NCI-H82 treated with DMSO at 0.1 percent for 48 hours (cell line): ENCODE results near the gene CBLN4.

Experiments used
- DNase-seq: peaks from one replicate; lab custom pipeline; 2025; ENCODE audit not compliant: unreplicated experiment; lab: John Stamatoyannopoulos, UW

CBLN4 gene

GRCh38 chr20:56005389-56005715 lies at the start of gene CBLN4:
CBLN4 (minus strand) TSS chr20:56005519; CDS start chr20:56004171, 1,348 bp downstream.
- no peak for DNase-seq

- no peak for DNase-seq
These were observed 37.9 kb upstream of the CBLN4 start for GRCh38 chr20:56043227-56043626.

DNA sequence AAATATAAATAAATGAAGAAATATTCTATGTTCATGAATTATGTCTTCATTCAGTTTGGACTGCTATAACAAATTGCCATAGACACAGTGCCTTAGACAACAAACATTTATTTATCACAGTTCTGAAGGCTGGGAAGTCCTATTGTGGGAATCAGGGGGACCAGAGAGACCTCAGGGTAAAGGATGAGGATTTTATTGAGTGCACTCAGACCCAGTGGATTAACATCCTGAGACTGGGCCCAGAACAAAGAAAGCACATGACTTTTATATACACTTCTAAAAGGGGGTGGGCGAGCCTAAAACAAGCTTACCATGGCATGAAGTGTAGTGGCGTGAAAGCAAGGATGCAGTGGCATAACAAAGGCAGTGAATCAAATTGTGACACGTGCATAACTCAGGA lies 26.9 kb upstream of the CBLN4 start:
- no peak for DNase-seq

GRCh38 chr20:56018716-56019115 lies 13.4 kb upstream of the CBLN4 start:
- DNase-seq, result no peak

GRCh38 chr20:56018194-56018593 lies 12.9 kb upstream of the CBLN4 start:
- no peak for DNase-seq

- DNase-seq, result no peak
These were observed 12.2 kb upstream of the CBLN4 start for GRCh38 chr20:56017560-56017959.

- no peak for DNase-seq
These were observed 9.7 kb upstream of the CBLN4 start for GRCh38 chr20:56014998-56015397.

DNA sequence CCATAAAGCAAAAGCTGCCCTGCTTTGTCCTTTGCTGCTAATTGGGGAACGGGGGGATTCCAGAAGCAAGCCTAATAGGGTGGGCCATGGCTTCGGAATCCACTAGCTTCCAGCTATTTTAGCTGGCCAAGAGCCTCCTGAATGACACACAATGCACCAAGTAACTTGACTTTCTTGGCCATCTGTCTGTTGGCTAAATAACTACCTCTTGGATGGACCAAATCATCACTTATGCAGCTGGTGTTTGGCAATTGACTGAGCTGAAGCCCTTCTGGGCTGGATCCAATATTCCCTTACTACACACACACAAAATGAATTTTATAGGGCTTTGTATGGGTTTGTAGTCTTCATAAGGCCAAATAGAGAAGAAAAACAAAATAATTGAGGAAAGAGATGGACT lies 8.8 kb upstream of the CBLN4 start:
- no peak for DNase-seq

DNA sequence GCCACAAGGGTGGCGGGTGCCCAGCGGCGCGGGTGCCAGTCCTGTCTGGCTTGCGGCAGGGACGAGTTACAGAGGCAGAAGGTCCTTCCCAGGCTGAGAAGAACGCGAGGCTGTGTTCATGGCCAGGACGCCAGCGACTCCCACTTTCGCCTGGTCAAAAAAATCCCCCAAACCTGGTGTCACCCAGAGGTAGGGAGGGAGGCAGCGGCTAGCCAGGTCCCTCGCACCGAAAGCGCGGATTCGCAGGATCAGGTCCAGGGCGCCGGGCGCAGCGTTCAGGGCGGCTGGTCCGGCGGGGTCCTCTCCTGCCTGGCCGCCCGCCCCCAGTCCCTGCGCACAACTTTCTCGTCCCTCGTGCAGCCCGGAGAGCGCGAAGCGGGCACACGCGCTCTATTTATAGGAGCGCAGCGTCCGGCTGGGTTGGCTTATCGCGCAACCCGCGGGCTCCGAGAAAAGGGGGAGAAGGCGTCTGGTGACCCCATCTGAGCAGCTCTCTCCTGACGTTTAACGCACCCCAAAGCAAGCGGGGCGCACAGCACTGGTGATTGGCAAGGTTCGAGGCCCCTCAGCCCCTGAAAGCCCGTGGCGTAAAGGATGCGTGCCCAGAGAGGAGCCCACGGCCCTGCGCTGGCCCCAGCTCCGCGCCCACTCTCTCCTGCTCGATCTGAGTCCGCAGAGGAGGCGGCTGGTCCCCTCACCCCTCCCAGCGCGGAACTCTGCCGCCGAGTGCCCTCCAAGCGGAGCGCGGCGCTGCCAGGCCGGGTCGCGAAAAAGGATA lies 519 bp downstream of the CBLN4 start:
- DNase-seq, result no peak

DNA sequence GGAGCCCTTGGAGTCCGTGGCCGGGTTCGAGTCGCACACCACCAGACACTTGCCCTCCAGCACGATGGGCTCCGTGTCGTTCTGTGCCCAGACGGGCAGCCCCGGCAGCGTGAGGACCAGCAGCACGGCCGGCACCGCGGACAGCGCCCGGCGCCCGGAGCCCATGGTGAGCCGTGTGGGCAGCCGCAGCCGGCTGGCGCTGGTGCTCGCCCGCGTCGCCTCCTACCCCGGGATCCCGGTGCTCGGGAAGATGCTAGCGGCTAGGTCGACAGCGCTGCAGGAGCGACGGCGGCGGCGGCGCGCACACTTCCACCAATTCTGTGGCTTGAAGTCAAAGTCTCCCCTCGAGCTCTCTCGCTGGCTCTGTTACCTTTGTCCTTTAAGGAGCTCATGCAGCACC lies 1.3 kb downstream of the CBLN4 start:
- DNase-seq, result no peak

DNA sequence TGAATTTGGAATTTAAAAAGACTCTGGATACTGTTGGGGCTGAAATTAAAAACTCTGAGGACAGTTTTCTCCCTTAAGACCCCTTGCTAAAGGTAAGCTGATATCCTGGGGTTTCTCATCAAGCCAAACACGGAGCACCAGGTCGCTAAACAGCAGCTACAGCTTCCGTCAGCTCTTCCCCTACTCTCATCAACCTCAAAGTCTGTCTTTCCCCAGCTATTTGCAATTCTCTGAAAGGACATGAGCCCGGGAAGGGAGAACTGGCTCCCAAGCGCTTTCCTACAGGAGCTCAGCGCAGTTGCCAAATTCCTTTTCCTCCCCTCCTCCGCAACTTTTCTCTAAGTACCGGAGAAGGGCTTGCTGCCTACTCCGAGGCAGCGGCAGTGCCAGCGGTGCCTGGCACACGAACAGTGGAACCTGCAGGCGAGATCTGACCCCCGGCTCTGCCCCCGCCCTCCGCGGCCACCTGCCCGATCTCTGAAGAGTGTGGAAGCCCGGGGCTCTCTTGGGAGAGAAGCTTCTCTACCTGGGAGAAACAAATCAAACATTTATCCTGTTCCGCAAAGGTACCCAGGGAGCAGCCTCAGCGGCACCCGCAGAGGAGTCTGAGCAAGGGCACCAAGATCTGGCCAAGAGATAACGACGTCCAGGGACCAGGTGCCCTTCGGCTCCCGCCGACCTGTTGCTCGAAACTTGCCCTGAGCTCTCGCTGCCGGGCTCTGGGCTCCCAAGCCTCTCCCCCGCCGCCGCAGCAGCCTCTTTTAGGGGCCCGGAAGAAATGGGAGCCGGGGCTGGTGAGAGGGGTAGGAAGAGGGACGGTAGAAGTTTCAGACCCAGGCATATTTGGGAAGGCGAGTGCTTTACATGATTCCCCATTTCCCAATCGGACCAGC lies 2.2 kb downstream of the CBLN4 start:
- no peak for DNase-seq

DNA sequence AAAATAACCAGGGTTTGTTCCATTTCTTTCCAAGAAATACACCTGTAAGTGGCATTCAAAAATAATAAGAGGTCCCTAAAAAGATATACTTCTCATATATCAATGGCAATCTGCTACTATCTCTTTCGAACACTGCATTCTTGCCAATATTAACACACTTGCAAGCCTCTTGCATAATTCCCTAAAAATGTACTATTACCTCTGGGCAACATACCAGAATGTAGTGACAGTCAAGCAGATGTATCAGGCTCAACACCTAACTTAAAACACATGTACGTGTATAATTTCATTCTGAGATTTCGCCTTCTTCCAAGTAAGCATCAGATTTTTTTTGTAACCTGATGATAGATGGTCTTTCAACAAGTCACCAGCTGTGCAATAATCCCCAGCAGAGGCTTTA lies 3.4 kb downstream of the CBLN4 start:
- no peak for DNase-seq

GRCh38 chr20:56001106-56001785 lies 4.1 kb downstream of the CBLN4 start:
- no peak for DNase-seq

DNA sequence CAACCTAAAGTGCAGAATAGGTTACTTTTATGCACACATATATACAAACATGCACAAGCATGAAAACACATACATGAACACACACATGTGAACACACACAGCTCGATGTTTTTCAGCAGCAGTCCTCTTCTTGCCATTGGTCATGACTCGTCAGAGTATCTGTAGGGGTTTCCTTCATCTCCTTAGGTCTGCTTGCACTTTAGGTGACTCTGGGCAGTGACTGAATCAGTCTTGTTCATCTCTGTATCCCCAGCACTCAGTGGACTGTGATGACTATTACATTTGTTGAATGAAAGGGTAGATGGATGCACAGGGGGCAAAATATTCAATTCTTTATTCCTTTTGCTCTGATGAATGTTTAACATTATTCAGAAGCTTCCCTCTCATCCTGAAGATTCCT lies 26.8 kb downstream of the CBLN4 start:
- no peak for DNase-seq

- no peak for DNase-seq
These were observed 27.4 kb downstream of the CBLN4 start for GRCh38 chr20:55977690-55978459.

GRCh38 chr20:55974491-55975202 lies 30.7 kb downstream of the CBLN4 start:
- no peak for DNase-seq

DNA sequence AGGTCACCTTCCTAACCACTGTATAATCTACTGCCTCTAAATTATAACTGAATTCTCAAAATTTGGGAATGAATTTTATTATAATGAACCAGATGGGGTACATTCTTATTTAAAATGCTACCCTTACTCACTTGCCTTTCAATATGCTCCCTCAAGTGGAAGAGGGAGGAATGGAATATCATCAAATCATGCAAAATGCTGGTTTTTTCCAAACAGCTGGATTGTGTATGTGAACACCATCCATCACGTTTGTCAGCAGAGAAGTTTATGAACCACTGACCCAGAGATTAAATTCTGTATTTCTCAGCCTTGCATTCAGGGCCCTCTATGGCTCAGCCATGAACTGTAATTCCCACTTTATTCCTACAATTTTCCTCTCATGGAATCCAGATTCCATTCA lies 40.5 kb downstream of the CBLN4 start:
- no peak for DNase-seq

DNA sequence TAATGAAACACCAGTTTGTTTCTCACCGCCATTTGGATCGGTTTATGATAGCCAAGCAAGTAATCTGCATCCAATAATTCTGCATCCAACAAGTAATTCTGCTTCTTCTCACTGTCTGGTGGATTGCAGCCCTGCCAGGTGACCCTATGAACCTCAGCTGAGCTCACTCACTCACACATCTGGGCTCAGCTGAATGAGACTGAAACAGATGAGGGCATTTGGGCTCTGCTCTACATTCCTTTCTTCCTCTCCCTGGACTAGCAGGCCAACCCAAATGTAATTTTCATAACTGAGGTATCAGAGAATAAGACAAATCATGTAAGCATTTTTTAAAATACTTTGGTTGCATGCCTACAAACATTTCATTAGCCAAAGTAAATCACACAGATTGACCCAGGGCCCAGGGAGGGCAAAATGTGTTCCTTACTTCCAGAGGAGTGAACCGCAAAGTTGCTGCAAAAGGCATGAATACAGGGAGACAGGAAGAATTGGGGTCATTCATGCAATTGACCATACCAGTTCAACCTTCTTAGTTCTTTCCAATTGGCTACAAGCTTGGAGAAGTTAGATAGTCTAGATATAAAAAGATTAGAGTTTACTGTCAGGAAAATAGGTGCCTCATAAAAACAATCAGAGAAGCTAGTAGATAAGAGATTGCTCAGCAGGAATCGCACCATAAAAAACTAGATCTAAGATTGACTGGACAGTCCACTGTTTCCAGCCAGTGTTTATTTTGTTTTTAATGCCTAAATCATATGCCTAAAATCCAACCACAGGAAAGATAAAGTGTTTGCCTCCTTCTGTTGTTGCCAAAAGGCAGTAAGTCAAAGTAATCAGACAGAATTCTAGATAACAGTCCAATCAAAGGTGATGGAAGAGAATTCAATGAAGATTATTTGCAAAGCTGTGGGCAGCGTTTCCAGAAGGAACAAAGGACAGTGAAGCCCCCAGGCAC lies 43.7 kb downstream of the CBLN4 start:
- DNase-seq, result no peak

DNA sequence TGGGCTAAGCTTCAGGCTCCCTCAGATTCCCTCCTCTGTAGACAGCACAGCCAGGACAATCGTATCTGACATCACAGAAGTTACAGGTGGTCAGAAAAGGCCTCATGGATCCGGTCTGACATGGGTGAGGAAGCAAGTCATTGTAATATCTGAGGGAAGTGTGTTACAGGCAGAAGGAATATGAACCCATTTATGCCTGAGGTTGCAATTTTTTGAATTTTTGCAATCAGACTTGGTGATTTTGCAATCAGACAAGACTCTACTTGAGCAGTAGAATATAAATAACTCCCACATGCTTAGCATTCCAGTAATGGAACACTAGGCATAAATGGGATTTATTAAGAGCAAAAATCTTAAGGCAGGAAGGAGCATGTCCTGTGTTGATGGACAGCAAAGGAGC lies 52.1 kb downstream of the CBLN4 start:
- no peak for DNase-seq
